Cerebellar nuclear complex (tissue), 1 donor: ENCODE measurements around the gene KISS1R.
"Not testable (repeated sequence)": the region's sequence is repeated elsewhere in the genome, so short reads cannot be mapped to it uniquely, and the experiment has no call there.

Experiments
- DNase-seq, 2 experiments: peaks; one replicate each; lab custom pipeline; 2025; lab: John Stamatoyannopoulos, UW

Gene KISS1R

DNA sequence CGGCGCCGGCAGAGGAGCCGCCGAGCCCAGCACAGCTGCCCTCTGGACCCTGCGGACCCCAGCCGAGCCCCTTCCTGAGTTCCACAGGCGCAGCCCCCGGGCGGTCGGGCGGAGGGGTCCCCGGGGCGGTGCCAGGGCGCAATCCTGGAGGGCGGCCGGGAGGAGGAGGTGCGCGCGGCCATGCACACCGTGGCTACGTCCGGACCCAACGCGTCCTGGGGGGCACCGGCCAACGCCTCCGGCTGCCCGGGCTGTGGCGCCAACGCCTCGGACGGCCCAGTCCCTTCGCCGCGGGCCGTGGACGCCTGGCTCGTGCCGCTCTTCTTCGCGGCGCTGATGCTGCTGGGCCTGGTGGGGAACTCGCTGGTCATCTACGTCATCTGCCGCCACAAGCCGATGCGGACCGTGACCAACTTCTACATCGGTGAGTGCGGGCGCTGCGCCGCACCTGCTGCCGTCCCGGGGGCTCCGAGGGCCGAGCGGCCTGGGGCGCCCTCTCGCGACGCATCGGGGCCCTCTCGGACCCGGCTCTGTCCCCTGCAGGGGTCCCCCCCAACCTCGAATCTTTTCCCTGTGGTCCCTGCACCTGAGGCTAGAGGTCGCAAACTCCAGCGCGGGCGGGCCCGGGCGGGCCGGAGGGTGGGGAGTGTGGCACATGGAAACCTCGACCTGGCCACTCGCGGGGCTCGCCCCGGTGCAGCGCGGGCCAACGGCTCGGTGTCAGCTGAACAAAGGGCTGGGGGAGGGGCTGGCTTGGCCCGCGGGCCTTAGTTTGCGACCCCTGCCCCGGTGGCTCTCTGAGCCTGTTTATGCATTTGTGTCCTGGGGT is at the start of gene KISS1R:
TSS of gene KISS1R (plus strand) at position 11 of the 829 bp plus-strand sequence. CDS start at position 181, 170 bp downstream.
- no peak for DNase-seq

DNA sequence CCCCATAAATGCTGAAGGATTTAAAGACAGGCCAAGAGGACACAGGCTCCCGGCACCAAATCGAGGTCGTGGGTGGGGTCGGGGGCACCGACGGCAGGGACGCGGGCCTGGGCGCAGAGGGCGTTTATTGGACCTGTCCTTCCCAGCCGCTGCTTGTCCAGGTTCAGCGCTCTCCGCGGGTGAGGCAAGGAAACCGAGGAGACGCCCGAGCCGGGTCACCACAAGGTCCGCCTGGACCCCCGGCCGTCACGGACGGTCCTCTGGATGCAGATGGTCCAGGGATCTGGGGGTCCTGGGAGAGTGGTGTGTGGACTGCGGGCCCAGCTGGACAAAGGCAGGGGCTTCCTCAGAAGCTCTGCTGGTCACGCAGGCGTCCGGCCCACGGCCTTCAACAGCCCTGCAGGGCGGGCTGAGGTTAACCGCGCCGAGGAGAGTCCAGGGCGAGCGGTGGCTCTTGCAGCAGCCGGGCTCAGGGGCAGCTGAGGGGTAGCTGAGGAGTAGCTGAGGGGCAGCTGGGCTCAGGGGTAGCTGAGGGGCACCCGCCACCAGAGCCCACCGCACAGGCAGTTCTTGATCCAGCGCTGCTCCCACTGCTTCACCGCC is 49.2 kb upstream of the KISS1R start:
- DNase-seq = no peak

DNA sequence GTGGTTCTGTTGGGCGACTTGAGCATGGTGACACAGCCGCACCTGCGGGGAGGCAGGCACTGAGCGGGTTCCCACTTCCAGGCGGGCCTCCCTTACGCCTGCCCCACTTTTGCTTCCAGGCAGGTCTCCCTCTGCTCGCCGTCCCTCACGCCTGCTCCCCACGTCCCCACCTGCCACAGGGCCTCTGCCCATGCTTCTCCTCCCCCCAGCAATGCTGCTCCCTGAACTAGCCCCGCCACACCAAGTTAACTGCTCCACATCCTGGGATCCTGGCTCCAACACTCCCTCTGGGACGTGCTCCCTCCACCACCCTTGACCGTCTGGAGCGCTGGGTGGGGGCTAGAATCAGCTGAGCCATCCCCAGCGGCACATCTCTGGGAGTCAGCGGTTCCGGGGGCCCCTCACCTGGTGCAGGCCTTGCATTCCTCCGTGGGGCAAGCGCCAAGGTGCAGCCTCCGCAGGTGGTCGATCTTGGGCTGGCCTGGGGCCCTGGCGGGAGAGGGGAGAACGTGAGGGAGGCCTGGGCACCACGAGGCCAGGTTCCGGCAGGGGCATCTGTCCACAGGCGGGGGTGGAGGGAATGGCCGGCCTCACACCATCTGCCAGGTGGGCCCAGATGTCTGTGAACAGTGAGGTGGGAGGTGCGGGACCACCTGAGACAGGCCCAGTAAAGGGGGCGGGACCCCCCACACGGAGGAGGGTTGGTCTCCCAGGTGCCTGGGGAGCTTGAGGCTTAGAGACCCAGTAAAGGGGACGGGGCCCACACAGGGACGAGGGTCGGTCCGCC is 48.5 kb upstream of the KISS1R start:
- DNase-seq = no peak

DNA sequence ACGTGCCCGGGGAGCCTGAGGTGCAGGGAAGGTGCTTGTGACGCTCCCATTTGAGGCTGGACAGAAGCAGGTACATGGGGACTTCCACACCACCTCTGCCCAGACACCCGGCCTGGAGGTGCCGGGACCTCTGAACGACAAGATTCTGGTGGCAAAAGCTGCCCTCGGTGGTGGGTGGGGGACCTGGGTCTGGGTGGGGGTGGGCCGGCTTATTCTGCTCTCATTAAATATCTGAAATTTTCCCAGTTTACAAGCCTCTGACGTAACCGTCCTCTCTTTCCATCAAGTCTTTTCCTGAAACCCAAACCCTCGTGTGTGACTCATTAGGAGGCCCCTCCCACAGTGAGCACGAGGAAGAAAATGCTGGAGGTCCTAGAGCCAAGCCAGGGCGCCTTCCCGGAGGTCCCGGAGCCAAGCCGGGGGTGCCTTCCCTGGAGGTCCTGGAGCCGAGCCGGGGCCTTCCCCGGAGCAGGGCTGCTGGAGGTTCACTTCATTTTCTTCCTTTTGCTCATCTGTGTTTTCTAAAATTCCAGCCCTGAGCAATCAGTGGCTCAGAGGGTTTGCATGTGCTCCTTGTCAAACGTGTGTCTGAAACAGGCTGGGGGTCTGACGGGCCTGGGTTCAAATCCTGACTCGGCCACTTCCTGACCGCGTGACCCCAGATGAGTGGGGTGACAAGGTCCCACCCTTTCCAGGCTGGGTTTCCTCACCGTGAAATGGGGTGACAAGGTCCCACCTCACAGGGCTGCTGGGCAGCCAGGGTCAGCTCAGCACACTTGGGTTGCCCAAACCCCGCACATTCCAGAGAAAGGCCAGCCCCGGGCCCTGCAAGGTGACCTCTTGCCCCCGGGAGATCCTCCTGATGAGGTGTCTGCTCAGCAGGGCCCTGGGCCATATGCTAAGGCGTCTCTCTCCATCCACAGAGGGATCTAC is 47.6 kb upstream of the KISS1R start:
- no peak for DNase-seq

DNA sequence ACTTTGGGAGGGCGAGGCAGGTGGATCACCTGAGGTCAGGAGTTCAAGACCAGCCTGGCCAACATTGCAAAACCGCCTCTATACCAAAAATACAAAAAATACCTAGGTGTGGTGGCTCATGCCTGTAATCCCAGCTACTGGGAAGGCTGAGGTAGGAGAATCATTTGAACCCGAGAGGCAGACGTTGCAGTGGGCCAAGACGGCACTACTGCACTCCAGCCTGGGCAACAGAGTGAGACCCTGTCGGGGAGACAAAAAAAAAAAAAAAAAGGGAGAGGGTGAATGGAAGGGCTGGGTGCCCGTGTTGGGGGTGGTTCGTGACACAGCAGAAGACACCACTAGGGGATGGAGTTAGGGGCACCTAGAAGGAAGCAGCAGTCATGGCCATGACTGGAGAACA is 46.8 kb upstream of the KISS1R start:
- no peak for DNase-seq

DNA sequence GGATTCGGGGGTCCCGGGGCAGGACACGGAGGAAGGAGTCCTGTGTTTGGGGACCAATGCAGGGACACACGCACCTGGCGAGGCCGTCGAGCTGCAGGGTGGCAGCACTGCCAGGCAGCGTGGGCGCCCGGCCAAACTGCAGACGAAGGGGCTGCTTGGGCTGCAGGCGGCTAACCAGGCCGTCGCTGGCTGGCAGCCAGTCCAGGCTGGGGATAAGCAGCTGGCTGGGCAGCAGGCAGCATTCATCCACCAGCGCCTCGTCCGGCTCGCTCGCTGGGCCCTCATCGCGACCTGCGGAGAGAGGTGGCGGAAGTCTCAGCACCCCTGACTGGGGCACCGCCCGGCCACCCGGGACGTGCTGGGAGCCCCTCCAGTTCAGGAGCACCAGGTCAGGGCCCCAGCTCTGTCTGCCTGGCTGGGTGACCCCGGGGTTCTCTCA is 46.2 kb upstream of the KISS1R start:
- no peak for DNase-seq

DNA sequence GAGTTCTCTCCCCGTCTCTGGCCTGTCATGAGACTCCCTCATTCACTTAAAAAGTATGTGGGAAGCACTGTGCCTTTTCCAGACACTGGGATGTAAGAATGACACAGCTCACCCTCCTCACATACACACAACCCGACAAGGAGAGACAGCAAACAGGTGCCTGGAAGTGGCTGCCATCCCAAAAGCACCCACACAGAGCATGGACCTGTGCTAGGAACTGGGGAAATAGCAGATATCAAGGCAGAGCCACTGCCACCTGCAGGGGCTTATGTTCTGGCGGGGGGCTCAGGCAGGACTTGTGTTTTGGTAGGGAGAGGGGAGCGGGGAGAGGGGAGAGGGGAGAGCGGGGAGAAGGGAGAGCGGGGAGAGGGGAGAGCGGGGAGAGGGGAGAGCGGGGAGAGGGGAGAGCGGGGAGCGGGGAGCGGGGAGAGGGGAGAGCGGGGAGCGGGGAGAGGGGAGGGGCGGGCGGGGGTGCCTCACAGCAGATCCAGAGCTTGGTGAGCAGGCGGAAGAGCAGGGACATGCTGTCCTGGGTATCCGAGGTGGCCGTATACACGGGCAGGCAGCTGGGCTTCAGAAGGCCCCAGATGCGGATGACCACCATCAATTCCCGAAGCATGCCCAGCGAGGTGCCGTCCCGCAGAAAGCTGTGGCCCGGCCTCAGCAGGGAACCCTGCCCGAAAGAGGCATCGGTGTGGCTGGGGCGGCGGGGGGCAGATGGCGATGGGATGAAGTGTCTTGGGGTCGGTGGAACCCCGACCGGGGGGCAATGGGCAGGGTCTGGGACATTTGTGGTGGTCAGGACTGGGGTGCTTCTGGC is 45.5 kb upstream of the KISS1R start:
- DNase-seq = no peak

DNA sequence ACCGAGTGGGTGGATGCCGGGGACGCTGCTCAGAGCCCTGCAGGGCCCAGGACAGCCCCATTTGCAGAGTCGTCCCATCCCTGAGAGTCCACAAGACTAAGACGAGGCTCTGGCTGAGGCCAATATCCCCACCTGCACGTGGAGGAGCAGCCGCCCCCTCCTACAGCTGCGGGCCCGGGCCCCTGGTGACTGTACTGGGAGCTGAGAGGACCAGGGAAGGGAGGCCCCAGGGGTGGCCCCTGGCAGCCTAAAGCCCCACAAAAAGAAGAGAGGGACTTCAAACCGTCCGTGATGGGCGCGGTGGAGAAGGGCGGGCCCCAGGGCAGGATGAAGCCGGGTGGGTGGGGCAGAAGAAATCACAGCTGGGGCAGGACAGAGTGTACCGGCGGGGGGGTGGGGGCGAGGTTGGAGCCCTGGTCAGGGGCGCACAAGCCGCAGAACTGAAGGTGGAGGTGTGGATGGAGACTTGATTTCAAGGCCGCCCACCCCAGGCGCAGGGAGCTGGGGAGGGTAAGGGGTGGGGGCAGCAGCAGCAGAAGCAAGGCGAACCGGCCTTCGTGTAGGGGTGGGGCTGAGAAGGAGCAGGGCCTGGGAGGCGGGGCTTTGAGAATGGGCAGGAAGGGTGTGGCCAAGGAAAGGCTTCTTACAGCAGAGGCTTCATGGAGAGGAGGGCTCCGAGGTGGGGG is 44.7 kb upstream of the KISS1R start:
- no peak for DNase-seq

DNA sequence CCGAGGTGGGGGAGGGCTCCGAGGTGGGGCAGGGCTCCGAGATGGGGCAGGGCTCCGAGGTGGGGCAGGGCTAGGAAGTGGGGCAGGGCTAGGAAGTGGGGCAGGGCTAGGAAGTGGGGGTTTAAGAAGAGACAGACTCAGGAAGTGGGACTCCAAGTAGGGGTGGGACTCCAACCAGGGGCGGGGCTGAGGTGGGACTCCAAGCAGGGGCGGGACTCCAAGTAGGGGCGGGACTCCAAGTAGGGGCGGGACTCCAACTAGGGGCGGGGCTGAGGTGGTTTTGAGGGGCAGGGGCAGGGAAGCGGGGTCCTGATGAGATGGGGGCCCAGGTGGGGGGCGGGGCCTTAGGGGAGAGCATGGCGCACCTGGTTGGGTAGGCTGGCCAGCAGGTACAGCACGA is 44.0 kb upstream of the KISS1R start:
- no peak for DNase-seq

DNA sequence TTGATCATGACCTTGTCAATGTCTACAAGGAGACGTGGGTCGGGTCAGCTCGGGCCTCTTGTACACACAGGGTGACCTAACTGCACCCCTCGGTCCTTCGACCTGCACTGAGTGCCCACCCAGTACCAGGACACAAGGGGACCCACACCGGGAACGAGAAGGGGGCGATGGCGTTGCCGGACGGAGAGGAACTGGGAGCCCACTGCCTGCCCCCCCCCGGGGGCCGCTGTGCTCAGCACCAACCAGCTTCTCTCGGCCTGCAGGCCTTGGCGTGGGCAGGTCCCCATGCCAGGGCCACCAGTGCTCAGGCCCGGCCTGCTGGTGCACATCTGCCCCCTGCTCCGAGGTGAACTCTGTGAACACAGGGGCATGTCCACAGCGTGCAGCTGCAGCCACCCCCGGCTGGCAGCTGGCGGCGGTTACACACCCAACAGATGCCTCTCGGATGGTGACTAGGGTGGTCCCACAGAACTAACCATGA is 43.5 kb upstream of the KISS1R start:
- DNase-seq = no peak

DNA sequence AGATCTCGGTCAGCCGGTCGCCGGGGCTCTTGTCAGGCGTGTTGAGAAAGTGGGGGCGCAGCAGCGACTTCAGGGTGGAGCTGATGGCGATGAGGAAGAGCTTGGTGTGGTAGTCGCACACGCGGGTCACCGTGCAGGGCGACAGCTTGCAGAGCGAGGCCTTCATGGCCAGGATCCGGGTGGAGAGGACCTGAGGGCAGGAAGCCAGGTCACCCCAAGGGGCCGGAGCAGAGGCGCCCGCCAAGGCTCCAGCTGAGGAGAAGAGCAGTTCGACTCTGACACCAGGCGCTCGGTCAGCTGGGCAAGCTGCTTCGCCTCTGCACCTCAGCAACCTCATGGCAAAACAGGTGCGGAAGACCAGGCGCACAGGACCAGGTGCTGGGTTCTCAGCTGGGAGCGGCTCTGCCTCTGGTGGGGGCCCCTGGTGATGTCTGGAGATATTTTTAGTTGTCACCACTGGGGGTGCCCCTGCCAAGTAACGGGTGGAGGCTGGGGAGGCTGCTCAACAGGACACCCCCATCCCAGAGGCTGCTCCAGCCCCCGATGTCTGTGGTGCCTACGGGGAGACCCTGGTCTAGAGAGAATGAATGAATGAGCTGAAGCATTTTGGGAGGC is 41.8 kb upstream of the KISS1R start:
- DNase-seq = no peak

DNA sequence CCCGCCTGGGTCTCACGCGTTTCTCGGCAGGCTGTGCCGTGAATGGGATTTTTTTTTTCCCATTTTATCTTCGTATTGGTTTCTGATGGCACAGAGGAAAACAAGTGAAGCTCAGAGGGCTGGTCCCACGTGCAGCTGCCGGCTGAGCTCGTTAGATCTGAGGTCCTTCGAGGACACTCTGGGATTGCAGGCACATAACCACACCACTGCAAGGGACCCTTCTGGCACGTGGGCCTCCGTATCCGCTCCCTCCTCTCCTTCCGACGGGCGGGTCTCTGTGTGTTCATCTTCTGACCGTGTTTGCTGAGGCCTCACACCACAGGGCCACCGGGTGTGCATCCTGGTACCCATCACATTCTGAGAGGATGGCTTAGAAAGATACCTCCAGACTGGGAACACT is 41.0 kb upstream of the KISS1R start:
- no peak for DNase-seq

DNA sequence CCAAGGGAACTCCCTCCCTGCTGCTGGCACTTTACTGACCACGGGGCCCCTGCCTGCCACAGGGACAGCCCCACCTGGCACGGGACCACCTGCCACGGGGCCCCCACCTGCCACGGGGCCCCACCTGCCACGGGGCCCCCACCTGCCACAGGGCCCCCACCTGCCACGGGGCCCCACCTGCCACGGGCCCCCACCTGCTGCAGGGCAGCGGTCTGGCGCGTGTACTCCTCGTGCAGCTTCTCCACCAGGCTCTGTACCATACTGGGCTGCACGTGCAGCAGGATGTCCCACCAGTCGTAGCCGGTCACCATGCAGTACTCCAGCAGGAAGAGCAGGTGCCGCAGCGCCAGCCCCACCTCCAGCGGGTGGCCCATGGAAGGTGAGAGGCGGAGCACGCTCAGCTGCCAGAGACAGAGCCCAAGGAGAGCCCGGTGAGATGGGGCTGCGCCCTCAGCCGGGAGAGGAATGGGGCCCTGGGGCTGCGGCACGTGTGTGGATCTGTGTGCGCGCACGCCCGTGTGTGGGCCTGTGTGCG is 40.3 kb upstream of the KISS1R start:
- DNase-seq = no peak

DNA sequence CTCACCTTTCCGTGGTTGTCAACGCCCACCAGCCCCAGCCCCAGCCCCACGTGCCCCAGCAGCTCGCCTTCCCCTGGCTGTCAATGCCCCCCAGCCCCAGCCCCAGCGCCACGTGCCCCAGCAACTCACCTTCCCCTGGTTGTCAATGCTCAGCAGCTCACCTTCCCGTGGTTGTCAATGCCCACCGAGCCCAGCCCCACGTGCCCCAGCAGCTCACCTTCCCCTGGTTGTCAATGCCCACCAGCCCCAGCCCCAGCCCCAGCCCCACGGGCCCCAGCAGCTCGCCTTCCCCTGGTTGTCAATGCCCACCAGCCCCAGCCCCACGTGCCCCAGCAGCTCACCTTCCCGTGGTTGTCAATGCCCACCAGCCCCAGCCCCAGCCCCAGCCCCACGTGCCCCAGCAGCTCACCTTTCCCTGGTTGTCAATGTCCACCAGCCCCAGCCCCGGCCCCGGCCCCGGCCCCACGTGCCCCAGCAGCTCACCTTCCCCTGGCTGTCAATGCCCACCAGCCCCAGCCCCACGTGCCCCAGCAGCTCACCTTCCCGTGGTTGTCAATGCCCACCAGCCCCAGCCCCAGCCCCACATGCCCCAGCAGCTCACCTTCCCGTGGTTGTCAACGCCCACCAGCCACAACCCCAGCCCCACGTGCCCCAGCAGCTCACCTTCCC is 39.0 kb upstream of the KISS1R start:
- DNase-seq = not testable (repeated sequence)

DNA sequence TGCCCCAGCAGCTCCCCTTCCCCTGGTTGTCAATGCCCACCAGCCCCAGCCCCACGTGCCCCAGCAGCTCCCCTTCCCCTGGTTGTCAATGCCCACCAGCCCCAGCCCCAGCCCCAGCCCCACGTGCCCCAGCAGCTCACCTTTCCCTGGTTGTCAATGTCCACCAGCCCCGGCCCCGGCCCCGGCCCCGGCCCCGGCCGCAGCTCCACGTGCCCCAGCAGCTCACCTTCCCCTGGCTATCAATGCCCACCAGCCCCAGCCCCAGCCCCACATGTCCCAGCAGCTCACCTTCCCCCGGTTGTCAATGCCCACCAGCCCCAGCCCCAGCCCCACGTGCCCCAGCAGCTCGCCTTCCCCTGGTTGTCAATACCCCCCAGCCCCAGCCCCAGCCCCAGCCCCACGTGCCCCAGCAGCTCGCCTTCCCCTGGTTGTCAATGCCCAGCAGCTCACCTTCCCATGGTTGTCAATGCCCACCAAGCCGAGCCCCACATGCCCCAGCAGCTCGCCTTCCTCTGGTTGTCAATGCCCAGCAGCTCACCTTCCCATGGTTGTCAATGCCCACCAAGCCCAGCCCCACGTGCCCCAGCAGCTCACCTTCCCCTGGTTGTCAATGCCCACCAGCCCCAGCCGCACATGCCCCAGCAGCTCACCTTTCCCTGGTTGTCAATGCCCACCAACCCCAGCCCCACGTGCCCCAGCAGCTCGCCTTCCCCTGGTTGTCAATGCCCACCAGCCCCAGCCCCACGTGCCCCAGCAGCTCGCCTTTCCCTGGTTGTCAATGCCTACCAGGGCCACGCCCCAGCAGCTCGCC is 38.2 kb upstream of the KISS1R start:
- not testable (repeated sequence) for DNase-seq

DNA sequence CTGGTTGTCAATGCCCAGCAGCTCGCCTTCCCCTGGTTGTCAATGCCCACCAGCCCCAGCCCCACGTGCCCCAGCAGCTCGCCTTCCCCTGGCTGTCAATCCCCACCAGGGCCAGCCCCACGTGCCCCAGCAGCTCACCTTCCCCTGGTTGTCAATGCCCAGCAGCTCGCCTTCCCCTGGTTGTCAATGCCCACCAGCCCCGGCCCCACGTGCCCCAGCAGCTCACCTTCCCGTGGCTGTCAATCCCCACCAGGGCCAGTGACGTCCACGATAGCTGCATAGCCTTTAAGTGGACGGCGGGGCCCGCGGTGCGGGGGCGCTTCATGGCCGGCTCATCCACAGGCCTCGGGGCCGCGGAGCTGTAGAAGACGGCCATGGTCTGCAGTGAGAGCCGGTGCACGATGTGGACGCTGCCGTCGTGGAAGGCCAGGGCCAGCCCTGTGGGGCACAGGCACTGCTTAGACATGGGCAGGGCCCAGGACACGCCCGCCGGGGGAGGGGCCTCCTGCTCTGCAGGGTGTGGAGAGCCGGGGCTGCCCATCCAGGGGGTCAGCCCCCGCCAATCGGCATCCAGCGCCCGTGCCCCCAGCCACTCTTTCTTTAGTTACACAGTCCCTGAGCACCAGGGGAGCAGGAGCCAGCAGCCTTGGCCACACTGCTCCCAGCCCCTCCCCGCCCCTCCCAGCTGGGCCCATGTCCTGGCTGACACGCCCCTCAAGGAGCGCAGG is 37.3 kb upstream of the KISS1R start:
- DNase-seq = no peak

DNA sequence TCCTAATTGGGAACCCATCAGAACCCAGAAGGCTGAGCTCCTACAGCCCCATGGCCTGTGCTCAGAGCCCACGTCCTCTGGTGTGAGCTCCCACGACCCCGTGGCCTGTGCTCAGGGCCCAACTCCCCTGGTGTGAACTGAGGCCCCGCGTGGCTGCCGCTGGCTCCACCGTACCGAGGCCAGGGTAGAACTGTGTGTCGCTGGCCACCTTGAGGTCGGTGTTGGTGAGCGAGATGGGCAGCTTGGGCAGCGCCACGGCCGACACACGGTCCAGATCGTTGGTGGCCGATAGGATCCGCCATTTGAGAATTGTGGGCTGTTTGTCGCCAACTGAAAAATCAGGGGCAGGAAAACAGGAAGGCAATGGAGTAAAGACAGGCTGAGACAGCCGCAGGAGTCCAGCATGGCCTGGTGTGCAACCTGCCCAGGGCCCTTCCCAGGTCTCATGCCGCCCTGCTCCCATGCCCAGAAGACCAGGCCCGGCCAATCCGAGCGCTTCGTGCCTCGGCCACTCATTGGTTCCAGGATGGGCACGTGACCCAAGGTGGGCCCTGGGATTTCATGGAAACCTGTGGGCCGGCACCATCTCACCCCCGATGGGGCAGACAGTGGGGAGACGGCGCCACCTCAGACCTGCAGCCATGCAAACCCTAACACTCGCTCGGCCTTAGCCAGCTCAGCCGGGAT is 35.6 kb upstream of the KISS1R start:
- DNase-seq = no peak
